ENCODE results near the gene LINGO1.

LINGO1 gene

DNA sequence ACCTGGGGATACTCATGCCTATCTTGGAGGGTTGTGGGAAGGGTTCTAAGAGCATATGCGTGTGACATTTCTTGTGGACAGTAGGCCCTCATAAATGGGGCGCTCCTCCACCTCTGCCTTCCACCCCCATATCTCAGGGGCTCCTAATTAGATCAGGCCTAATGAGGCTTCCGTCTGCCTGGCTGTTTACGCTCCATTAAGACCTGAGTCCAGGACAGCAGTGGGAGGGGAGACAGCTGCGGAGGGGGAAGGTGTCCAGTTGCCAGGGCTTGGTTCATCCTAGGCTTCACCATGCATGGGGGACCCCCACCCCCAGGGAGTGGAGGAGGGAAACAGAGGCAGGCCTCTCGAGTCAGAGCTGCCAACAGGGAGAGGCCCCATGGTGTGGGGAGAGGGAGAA lies 9.3 kb upstream of the LINGO1 start:
- DNase-seq (ENCODE audit: low read depth, low spot score), result no peak
- TF ChIP-seq, protein P1, sequence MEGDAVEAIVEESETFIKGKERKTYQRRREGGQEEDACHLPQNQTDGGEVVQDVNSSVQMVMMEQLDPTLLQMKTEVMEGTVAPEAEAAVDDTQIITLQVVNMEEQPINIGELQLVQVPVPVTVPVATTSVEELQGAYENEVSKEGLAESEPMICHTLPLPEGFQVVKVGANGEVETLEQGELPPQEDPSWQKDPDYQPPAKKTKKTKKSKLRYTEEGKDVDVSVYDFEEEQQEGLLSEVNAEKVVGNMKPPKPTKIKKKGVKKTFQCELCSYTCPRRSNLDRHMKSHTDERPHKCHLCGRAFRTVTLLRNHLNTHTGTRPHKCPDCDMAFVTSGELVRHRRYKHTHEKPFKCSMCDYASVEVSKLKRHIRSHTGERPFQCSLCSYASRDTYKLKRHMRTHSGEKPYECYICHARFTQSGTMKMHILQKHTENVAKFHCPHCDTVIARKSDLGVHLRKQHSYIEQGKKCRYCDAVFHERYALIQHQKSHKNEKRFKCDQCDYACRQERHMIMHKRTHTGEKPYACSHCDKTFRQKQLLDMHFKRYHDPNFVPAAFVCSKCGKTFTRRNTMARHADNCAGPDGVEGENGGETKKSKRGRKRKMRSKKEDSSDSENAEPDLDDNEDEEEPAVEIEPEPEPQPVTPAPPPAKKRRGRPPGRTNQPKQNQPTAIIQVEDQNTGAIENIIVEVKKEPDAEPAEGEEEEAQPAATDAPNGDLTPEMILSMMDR (IDR thresholded peaks at IDR 0.05; ENCODE audit: low read depth, low read length), result no peak
- in situ Hi-C loops (cut with HindIII; ENCODE audit: low sequenced_read_pairs), result no loop called here
- H3K4me3 ChIP-seq (ENCODE audit: low read depth, low read length), result no peak overlapping the region

- TF ChIP-seq, protein P1 (IDR thresholded peaks at IDR 0.05; ENCODE audit: low read depth, low read length), result no peak
- in situ Hi-C loops (cut with HindIII; ENCODE audit: low sequenced_read_pairs), result no loop called here
- no peak overlapping the region for H3K4me3 ChIP-seq (ENCODE audit: low read depth, low read length)
- DNase-seq (ENCODE audit: low read depth, low spot score), result no peak
Measured at GRCh38 chr15:77640615-77641014, 7.9 kb upstream of the LINGO1 start.

DNA sequence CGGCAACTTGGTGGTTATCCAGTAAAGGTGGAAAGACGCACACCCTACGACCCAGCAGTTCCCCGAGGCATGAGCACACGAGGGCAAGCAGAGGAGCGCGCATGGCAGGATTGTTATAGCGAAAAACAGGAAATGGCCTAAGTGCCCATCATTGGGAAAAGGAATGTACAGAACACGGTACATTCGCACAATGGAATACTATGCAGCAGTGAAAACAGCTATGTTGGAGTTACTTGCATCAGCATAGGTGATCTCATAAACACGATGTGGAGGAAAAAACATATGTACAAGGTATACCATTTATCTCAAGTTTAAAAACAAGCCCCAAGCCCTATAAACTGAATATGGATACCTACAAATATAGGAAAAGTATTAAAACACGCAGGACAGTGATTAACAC lies 6.7 kb upstream of the LINGO1 start:
- H3K4me3 ChIP-seq (ENCODE audit: low read depth, low read length), result no peak overlapping the region
- TF ChIP-seq, protein P1 (IDR thresholded peaks at IDR 0.05; ENCODE audit: low read depth, low read length), result no peak
- DNase-seq (ENCODE audit: low read depth, low spot score), result no peak
- in situ Hi-C loops (cut with HindIII; ENCODE audit: low sequenced_read_pairs), result no loop called here

- in situ Hi-C loops (cut with HindIII; ENCODE audit: low sequenced_read_pairs), result no loop called here
- TF ChIP-seq, protein P1 (IDR thresholded peaks at IDR 0.05; ENCODE audit: low read depth, low read length), result no peak
- no peak overlapping the region for H3K4me3 ChIP-seq (ENCODE audit: low read depth, low read length)
- no peak for DNase-seq (ENCODE audit: low read depth, low spot score)
Measured at GRCh38 chr15:77637851-77638692, 5.4 kb upstream of the LINGO1 start.

GRCh38 chr15:77636209-77636608 lies 3.5 kb upstream of the LINGO1 start:
- no peak for DNase-seq (ENCODE audit: low read depth, low spot score)
- in situ Hi-C loops (cut with HindIII; ENCODE audit: low sequenced_read_pairs), result no loop called here
- TF ChIP-seq, protein P1 (IDR thresholded peaks at IDR 0.05; ENCODE audit: low read depth, low read length), result no peak
- H3K4me3 ChIP-seq (ENCODE audit: low read depth, low read length), result no peak overlapping the region

GRCh38 chr15:77634266-77634962 lies 1.7 kb upstream of the LINGO1 start:
- TF ChIP-seq, protein P1 (IDR thresholded peaks at IDR 0.05; ENCODE audit: low read depth, low read length), result peak; percentile 66
- peak; percentile 29 for DNase-seq (ENCODE audit: low read depth, low spot score)
- in situ Hi-C loops (cut with HindIII; ENCODE audit: low sequenced_read_pairs), result no loop called here
- no peak overlapping the region for H3K4me3 ChIP-seq (ENCODE audit: low read depth, low read length)
